Ectodermal cell (in vitro differentiated cells): ENCODE data around the gene EFNA5.

ENCODE experiments used
- H3K27ac ChIP-seq: 2 replicates; pipeline ENCODE4 v1.7.0; 2013; ENCODE audit warnings: mild to moderate bottlenecking, low read depth, low read length; ENCODE audit not compliant: insufficient read depth, poor library complexity, severe bottlenecking
- H3K27me3 ChIP-seq: 2 replicates; pipeline ENCODE4 v1.7.0; 2013; ENCODE audit warnings: mild to moderate bottlenecking, low read length; ENCODE audit not compliant: insufficient read depth, control insufficient read depth, poor library complexity, severe bottlenecking
- H3K36me3 ChIP-seq: one replicate; pipeline ENCODE4 v1.7.0; 2013; ENCODE audit warnings: low read length; ENCODE audit not compliant: control insufficient read depth, insufficient read depth
- H3K4me1 ChIP-seq: one replicate; pipeline ENCODE4 v1.7.0; 2013; ENCODE audit warnings: low read length; ENCODE audit not compliant: control insufficient read depth, insufficient read depth
- H3K4me3 ChIP-seq: 2 replicates; pipeline ENCODE4 v1.7.0; 2013; ENCODE audit warnings: low read depth, low read length, control low read depth; ENCODE audit not compliant: insufficient read depth
- H3K9me3 ChIP-seq: 2 replicates; pipeline ENCODE4 v1.7.0; 2013; ENCODE audit warnings: mild to moderate bottlenecking, low read length, moderate library complexity; ENCODE audit not compliant: control insufficient read depth
- WGBS, 2 experiments: methylation state at CpG; one replicate each; pipeline ENCODE4 v1.1.7; 2013; ENCODE audit warnings: missing lambda C conversion rate in 2 of 2; 5-methylcytosine and 5-hydroxymethylcytosine counted together

EFNA5 gene

DNA sequence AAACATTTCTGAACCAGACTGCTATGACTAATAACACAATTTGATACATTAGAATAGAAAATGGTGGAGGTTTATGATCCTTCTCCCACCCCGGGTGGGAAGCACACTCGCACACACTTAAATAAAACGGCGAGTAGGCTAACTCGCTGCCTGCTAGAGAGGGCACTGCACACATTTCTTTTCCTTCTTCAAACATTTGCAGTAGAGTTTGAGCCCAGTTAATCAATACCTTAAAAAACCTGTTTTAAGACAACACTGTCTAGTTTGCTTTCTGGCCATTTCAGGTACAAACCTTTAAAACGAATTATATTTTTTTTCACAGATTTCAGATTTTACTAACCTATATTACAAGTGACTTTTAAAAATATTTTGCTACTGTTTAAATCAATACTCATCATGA, 63.5 kb downstream of the EFNA5 start:
- Histone ChIP-seq H3K27me3 (no peaks in the 10 kb centered on the region), H3K27ac (no peak overlapping the region), H3K4me3 (no peak overlapping the region), H3K4me1 (peaks cover 47% of the 10 kb centered on the region), H3K9me3 (no peaks in the 10 kb centered on the region), H3K36me3 (no peaks in the 10 kb centered on the region)
- WGBS, 2 experiments, result 89 to 91% methylated on average over 6 of the region's 6 CpGs

DNA sequence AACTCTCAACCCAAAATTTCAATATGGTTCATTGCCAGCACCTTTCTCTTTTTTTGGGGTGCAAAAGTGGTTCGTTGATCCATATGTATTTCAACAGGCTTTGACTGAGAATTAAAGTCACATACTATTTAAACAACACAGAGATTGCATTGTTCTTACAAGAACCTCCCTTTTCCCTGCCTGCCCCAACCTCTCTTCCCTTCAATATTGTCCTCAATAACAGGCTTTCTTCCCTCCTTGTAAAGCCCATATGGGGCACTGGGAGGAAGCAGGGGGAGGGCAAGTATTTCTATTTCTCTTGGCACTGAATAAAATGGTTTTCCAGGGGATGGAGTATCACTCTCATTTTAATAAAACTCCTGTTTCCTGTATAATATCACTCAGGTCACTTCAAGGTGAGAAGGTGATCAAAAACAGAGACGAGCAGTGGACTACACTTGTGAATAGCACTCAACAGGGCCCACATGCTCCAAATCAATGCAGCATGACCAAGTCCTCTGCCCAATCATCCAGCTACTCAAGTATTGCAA, 65.1 kb downstream of the EFNA5 start:
- Histone ChIP-seq H3K27me3 (no peaks in the 10 kb centered on the region), H3K4me1 (peaks cover 42% of the 10 kb centered on the region), H3K27ac (no peak overlapping the region), H3K4me3 (no peak overlapping the region), H3K36me3 (no peaks in the 10 kb centered on the region), H3K9me3 (no peaks in the 10 kb centered on the region)
- WGBS, 2 experiments, result 83% methylated on average over 2 of the region's 2 CpGs

DNA sequence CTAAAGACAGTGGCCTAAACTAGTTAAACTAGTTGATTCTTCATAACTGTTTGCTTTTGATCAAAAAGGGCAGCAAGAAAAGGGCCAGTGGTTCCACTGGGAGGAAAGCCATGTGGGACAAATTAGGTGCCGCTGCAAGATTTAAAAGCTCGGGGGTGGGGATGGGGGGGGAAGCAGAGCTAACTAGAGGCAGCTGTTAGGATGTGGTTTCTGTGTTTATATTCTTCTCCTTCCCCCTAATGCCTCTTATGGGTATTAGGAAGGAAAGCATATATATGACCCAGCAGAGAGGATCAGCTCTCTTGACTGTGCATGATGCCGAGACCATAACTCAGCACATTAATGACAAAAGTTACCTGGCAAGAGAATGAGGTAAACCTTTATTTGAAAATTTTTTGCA, 65.7 kb downstream of the EFNA5 start:
- no peak overlapping the region for H3K4me3 ChIP-seq
- no peak overlapping the region for H3K27ac ChIP-seq
- H3K4me1 ChIP-seq, result peaks cover 42% of the 10 kb centered on the region
- no peaks in the 10 kb centered on the region for H3K27me3 ChIP-seq
- WGBS, 2 experiments, result 80 to 89% methylated on average over 3 of the region's 3 CpGs
- no peaks in the 10 kb centered on the region for H3K36me3 ChIP-seq
- no peaks in the 10 kb centered on the region for H3K9me3 ChIP-seq

DNA sequence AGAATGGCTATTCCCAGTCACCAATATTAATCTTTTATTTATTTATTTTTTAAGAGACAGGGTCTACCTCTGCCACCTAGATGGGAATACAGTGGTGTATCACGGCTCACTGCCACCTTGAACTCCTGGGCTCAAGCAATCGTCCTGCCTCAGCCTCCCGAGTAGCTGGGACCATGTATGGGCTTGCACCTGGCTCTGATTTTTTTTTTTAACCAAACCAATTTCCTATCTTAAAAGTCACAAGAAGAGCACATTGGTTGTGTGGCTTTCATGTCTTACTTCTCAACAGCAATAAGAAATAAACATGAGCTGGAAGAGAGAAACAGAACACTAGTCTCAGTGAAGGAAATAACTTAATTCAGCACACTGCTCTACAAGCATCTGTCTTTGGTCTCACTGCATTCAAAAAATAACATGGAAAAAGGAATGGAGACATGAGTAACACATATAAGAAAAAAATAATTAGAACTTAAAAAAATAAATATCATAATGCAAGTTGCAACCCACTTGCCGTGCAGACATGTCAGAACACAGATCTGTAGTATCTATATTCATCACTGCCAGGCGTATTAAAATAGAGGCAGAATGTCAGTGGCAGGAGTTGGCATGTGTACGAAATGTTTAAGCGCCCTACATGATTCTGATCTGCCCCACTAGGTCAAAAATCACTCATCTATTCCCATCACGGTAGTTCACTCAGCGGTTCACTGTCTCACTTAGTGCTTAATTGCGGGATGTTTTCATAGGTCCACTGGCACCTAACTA, 66.4 kb downstream of the EFNA5 start:
- H3K36me3 ChIP-seq, result no peaks in the 10 kb centered on the region
- no peak overlapping the region for H3K4me3 ChIP-seq
- H3K4me1 ChIP-seq, result peaks cover 42% of the 10 kb centered on the region
- no peaks in the 10 kb centered on the region for H3K27me3 ChIP-seq
- 93 to 95% methylated on average over 10 of the region's 10 CpGs for WGBS, 2 experiments
- H3K9me3 ChIP-seq, result no peaks in the 10 kb centered on the region
- H3K27ac ChIP-seq, result no peak overlapping the region

DNA sequence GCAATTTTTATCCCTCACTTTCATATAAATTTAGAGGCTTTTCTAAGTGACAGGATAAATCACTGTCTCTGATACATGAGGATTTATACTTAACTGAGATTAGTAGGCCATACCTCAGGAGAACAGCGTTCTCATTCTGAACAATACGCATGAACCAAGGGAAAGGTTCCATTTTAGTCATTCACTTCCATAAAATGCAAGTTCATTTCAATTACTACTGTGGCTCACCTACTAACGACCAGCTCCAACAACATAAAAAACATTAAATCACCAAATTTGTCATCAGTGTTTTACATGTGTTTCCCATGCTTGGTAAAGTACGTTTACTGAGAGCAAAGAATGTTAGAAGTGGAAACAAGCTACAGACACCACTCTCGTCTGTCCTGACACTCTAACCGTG, 67.4 kb downstream of the EFNA5 start:
- Histone ChIP-seq H3K27ac (no peak overlapping the region), H3K4me3 (no peak overlapping the region), H3K36me3 (no peaks in the 10 kb centered on the region), H3K27me3 (no peaks in the 10 kb centered on the region), H3K4me1 (peaks cover 38% of the 10 kb centered on the region), H3K9me3 (no peaks in the 10 kb centered on the region)
- 92% methylated on average over 6 of the region's 6 CpGs for WGBS, 2 experiments

DNA sequence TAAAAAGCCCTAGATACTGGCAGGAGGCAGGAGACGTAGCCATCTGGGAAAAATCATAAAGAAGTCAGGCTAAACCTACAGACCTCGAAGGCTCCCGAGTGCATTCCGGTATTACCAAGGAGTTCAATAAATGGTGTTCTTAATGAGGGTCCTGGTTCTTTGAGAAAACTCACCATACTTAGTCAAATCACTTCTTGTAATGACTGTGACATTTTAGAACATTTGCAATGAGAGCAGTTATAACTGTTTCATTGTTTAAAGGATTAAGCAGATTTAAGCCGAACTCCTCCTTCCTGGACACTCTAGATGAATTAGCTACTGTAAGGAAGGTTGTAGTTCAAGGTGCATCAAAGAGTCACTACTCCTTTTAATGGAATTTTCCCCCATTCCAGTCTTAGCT, 67.8 kb downstream of the EFNA5 start:
- 89 to 94% methylated on average over 5 of the region's 5 CpGs for WGBS, 2 experiments
- Histone ChIP-seq H3K27ac (no peak overlapping the region), H3K4me1 (peaks cover 33% of the 10 kb centered on the region), H3K4me3 (no peak overlapping the region), H3K36me3 (no peaks in the 10 kb centered on the region), H3K9me3 (no peaks in the 10 kb centered on the region), H3K27me3 (no peaks in the 10 kb centered on the region)

DNA sequence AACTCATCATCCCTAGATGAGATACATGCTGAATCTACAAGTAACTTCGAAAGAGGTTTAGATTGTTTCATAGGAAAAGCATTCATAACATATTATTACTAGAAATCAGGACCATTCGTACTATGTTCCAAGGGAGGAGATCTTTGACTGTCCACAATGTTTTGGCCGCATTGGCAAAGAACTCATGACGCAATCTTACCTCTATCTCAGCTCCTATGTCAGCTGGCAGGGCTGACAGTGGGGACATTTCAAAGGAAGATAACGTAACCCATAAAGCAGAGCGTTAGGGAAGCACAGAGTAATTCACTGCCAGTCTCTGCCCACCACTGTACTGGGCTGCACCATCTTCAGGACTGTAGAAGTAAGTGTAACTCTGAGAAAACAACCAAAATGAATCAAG, 69.7 kb downstream of the EFNA5 start:
- H3K4me3 ChIP-seq, result no peak overlapping the region
- WGBS, 2 experiments, result 76 to 78% methylated on average over 5 to 6 of the region's 6 CpGs
- H3K27me3 ChIP-seq, result no peaks in the 10 kb centered on the region
- peaks cover 19% of the 10 kb centered on the region for H3K4me1 ChIP-seq
- H3K27ac ChIP-seq, result no peak overlapping the region
- no peaks in the 10 kb centered on the region for H3K36me3 ChIP-seq
- H3K9me3 ChIP-seq, result no peaks in the 10 kb centered on the region

DNA sequence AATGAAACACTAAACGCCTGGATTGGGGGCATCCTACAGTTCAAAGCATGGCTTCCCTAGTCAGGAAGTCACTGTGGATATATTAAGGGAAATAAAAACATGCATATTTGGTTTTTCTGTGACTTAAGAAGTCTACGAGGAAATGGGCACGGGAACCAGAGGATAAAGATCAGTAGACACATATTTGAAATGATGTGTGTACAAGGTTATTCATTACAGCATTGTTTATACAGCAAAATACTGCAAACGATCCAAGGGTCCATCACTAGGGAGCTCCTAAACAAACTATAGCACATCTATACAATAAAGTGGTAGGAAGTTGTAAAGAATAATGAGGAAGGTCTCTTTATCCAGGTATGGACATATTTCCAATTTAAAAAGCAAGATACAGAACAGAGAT, 71.8 kb downstream of the EFNA5 start:
- Histone ChIP-seq H3K36me3 (no peaks in the 10 kb centered on the region), H3K4me1 (peaks cover 6% of the 10 kb centered on the region), H3K9me3 (no peaks in the 10 kb centered on the region), H3K27me3 (no peaks in the 10 kb centered on the region), H3K27ac (no peak overlapping the region), H3K4me3 (no peak overlapping the region)
- 95 to 96% methylated on average over 3 of the region's 4 CpGs for WGBS, 2 experiments

DNA sequence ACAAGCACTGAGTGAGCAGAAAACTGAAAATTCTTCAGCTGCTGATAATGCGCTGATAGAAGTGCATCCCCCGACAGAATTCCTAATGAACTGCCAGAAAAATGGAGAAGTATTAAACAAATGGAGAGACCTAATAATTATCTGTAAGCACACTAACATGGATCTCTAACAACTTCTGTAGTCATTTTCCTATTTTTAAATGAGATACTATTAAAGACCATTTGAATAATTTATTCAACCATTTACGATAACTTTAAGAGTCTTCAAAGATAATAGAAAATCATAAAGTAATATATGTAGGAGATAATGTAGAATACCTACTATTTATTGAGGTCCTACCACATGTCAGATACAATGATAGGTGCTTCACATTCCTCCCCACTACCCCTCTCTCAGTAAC, 72.9 kb downstream of the EFNA5 start:
- Histone ChIP-seq H3K4me1 (peaks cover 10% of the 10 kb centered on the region), H3K27ac (no peak overlapping the region), H3K27me3 (no peaks in the 10 kb centered on the region), H3K36me3 (no peaks in the 10 kb centered on the region), H3K9me3 (no peaks in the 10 kb centered on the region), H3K4me3 (no peak overlapping the region)
- 94 to 100% methylated on average over 2 of the region's 3 CpGs for WGBS, 2 experiments

DNA sequence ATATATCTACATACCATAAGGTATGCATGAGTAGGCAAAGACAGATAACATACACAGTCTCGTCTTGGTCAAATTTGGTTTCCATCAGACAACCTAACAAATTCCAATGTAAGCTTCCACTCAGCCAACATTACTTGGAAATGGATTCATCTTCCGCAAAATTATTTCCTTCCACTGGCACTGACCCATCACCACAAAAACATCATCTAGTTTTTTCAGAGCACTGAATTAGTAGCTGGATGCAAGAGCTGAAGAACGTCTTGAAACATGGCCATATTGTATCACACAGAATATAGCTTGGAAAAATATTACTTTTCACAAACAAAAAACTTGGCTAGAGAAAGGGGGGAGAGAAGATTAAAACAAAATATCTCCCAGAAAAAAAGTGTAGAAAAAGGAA, 73.5 kb downstream of the EFNA5 start:
- Histone ChIP-seq H3K36me3 (no peaks in the 10 kb centered on the region), H3K27ac (no peak overlapping the region)
- WGBS, 2 experiments, result 98% methylated on average over 2 to 3 of the region's 3 CpGs

More for the DNA sequence above, 73.5 kb downstream of the EFNA5 start:
- H3K4me3 ChIP-seq, result no peak overlapping the region
- no peaks in the 10 kb centered on the region for H3K9me3 ChIP-seq
- H3K4me1 ChIP-seq, result peaks cover 15% of the 10 kb centered on the region
- no peaks in the 10 kb centered on the region for H3K27me3 ChIP-seq
